SIG-M5 (cell line): ENCODE measurements around the gene SLC25A48.

Experiments
- DNase-seq: peaks from one replicate; lab custom pipeline; 2025; lab: John Stamatoyannopoulos, UW

Gene SLC25A48

GRCh38 chr5:135859641-135860040 lies 25.2 kb downstream of the SLC25A48 start:
- no peak for DNase-seq

DNA sequence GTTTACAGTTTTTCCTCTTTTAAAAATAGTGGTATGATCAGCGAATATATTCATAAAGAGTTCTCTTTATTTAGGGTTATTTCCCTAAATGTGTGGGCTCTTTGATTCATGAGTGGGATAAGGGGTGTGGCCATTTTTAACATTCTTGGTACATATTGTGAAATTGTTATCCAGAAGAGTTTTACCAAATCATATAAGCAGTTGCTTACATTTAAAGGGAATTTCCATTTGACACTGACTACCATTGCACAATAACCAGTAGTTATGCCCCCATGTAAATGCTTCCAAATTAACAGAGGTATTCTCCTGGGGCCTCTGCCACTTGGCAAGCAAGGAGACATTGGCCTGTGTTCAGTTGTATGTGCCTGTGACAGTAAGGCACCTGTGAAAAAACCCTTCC lies 27.2 kb downstream of the SLC25A48 start:
- no peak for DNase-seq

- DNase-seq, result no peak
These were observed 27.6 kb downstream of the SLC25A48 start for GRCh38 chr5:135862086-135862485.

DNA sequence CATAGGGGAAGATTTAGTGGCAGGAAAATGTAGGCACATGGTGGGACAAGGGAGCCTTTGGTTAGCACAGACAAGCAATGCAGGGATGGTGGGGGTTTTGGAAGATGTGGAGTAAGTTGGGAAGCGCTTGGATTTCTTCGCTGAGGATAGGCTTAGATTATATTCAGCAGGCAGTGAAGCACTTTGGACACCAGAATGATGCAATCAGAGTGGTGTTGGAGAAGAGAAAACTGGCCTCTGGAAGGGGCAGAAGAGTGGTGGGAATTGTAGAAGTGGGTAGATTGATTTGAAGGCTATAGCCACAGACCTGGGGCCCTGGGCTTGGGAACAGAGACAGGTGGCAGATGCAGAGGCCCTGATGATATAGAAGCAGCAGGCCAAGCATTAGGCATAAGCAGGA lies 28.3 kb downstream of the SLC25A48 start:
- DNase-seq, result no peak

- DNase-seq, result no peak
These were observed 30.3 kb downstream of the SLC25A48 start for GRCh38 chr5:135864503-135865435.

GRCh38 chr5:135866016-135866415 lies 31.6 kb downstream of the SLC25A48 start:
- DNase-seq, result no peak

DNA sequence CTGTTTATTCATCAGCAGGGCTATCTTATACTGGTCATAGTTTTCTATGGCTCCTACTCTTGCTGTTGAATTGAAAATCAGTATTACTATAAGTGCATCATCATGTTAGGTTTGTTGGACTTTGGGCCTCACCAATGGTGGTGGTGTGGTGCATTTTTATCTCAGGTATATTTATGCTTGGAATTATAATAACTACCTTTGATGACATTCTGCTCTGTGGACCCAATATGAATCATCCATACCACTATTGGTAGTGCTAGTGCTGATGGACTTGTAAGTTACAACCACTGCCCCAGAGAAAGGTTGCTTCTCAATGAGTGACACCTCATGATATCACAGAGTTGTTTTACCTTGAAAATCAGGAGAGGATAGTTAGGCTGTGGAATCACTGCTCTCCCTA lies 33.1 kb downstream of the SLC25A48 start:
- DNase-seq, result no peak

GRCh38 chr5:135868681-135869080 lies 34.2 kb downstream of the SLC25A48 start:
- DNase-seq, result no peak

DNA sequence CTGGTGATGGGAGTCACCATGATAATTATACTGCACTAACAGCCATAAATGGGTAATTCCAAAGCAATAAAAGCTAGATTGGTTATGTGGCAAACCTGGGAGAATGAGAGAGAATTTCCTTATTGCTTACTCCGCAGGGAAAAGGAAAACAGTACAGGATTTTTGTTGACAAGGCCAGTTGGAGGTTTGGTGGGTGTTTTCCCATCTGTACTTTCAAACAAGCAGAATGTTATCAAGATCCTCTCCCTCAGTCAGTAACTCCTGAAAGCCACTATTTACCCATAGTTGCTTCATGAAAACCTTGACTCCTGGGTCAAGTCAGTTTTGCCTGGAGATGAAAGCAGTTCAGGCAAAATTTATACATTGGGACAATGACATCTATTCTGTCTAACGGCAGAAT lies 34.8 kb downstream of the SLC25A48 start:
- no peak for DNase-seq

GRCh38 chr5:135869935-135870334 lies 35.5 kb downstream of the SLC25A48 start:
- no peak for DNase-seq

GRCh38 chr5:135871268-135871915 lies 36.9 kb downstream of the SLC25A48 start:
- no peak for DNase-seq

DNA sequence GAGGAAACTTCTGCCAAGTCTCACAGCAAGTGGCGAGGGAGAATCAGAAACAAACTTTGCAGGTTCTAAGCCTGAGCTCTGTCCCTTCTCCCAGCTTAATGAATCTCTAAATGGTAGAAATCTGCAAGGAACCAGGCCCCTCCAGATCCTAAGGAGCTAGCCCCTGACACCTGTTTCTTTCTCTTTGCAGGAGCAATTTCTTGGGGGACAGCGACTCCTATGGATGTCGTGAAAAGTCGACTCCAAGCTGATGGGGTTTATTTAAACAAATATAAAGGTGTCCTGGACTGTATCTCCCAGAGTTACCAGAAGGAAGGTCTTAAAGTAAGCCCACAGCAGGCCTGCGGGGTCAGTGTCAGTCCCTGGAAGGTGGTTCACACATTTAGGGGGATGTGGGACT lies 39.4 kb downstream of the SLC25A48 start:
- DNase-seq, result no peak

GRCh38 chr5:135874461-135874860 lies 40.0 kb downstream of the SLC25A48 start:
- no peak for DNase-seq

GRCh38 chr5:135875567-135875966 lies 41.1 kb downstream of the SLC25A48 start:
- DNase-seq, result no peak

DNA sequence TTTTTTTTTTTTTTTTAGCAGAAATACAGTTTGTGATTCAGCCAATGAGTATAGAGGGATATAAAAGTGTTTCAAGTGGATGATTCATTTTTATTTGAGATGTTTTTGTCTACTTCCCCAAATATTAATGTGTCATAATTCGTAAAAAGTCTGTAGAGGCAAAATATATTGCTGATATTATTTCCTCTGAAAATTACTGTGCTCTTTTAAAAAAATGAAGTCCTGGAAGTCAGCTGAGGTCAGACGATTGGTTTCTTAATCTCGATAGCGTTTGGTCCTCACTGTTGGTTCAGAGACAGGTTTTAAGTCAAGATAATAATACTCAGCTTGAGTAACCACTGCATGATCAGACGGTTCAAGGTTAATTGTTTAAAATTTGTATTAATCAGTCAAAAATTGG lies 41.7 kb downstream of the SLC25A48 start:
- no peak for DNase-seq

DNA sequence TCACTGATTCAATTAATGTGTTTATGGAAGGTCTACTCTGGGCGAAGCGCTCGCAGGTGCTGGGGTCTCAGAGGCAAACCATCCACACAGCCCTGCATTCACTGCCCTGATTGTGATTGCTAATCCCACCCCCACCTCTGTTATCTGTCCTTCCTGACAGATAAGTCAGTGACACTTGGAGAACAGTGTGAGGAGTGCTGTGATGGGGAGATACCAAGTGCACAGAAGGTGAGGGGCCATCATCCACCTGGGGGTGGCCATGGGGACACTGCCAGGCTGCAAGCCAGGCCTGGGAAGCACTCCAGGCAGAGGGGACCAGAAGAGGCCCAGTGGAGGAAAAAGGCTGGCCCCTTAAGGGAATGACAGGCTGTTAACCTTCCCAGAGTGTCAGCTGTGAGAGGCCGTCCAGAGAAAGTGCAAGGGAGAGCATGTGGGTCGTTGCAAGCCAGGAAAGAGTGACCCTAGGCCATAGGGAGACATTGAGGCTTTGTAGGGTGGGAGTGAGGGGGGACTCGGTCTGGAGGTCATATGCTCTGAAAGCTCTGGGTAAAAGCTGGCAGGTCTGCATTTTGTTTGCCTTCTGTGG lies 43.2 kb downstream of the SLC25A48 start:
- DNase-seq, result no peak

- no peak for DNase-seq
These were observed 43.7 kb downstream of the SLC25A48 start for GRCh38 chr5:135878156-135878620.

DNA sequence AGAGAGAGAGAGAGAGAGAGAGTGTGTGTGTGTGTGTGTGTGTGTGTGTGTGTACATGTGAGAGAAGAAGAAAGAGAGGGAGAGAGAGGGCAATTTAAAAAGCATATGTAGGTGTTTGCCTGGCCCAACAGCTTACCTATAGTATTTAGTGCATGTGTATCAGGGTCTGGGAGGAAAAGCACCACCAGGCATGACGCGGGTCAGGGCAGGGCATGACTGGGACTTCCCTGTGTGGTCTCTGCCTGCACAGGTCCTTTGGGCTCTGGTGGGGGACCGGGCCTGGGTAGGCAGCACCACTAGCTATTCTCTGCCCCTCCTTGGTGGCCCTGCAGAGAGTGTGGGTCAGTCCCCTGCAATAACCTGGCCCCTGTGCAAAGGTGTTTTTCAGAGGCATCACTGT lies 45.1 kb downstream of the SLC25A48 start:
- DNase-seq, result no peak

DNA sequence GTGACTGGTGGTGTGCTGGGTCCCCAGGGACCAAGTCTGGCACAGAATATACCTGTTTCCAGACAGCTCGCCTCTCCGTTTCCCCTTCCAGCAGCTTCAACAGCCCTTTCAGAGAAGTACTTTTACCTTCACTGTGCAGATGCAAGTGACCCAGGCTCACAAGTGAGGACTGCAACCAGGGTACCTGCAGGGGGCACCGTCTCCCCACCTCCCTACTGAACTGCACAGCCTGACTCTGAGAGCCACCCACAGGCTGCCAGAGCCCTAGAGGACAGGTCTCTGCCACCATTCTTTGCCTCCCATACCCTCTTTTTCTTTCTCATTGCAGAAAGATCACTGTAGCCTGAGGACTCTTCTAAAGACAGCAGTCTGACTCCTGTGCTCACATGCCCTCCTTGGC lies 45.8 kb downstream of the SLC25A48 start:
- DNase-seq, result no peak

DNA sequence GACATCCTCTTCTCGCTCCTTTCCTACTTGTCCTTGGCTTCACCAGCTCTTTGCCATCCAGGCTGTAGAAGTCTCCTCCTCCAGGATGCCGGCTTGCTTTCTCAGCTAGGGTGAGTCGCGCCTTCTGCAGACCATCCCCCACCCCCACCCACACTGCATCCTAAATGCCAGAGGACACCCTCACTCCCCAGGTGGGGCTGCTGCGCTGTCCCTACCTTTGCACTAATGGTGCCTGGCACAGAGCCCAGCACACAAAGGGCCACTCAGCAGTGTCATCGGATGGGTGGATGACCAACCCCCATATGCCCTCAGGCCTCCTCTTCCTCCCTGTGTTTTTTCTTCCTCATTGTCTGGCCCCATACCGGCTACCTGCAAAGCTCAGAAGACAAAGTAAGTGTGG lies 46.3 kb downstream of the SLC25A48 start:
- no peak for DNase-seq

DNA sequence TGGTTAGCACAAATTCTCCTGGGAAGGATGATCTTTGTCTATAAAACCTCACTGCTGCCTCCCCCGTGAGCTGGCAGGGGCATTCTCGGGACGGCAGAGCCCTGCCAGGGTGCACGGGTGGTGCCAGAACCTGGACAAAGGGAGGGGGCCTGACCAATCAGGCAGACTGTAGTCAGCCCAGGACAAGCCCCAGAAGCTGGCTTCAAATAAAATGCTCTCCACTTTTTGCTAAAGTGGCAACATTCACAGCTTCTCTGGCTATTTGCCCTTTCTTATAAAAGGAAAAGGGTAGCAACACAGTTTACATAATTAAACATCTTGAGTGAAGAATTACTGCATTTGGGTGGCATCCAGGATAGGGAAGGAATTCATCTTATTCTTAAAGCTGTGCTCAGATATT lies 46.8 kb downstream of the SLC25A48 start:
- no peak for DNase-seq

GRCh38 chr5:135881819-135882218 lies 47.4 kb downstream of the SLC25A48 start:
- no peak for DNase-seq

GRCh38 chr5:135883026-135883425 lies 48.6 kb downstream of the SLC25A48 start:
- DNase-seq, result no peak
